Measurements from ENCODE around the gene TMEM101. TPM values are rescaled to one million over a fixed set of nuclear protein-coding genes. Genes with fewer than 3 reads are reported as not detected.

Gene TMEM101
- 113 and 138 TPM in 2 replicates for total RNA-seq

DNA sequence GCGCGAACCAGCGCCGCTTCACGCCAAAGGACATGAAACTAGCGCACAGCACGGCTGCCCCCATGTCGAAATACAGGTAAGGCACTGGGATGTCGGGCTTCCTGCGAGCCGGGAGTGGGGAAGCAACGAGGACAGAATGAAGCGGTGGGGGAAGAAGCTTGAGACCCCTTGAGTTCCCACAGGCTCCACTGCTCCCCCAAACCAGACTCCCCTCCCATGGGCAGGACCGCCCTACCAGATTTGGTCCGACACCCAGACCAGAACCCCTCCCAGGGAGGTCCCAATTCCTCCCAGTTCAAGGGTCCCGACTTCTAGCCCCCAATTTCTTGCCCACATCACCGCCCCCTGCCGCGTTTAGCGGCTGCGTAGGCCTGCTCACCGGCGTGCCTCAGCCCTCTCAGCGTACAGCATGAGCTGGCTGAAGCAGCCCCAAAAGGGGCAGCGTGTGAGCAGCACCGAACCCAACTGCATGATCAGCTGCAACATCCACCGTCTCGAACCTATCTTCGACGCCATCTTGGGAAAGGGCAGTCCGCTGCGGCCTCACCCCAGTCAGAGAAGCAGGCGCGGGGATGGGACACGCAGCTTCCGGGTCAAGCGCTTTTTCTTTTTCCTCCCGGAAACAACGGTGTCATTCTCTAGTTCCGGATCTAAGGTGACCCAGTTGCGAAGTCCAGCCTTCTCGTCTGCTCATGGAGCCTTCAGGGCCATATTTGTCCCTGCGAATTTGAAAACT is at the start of gene TMEM101:
TMEM101 (minus strand) TSS at position 527 of the 736 bp plus-strand sequence; CDS start at position 516, 11 bp downstream.

DNA sequence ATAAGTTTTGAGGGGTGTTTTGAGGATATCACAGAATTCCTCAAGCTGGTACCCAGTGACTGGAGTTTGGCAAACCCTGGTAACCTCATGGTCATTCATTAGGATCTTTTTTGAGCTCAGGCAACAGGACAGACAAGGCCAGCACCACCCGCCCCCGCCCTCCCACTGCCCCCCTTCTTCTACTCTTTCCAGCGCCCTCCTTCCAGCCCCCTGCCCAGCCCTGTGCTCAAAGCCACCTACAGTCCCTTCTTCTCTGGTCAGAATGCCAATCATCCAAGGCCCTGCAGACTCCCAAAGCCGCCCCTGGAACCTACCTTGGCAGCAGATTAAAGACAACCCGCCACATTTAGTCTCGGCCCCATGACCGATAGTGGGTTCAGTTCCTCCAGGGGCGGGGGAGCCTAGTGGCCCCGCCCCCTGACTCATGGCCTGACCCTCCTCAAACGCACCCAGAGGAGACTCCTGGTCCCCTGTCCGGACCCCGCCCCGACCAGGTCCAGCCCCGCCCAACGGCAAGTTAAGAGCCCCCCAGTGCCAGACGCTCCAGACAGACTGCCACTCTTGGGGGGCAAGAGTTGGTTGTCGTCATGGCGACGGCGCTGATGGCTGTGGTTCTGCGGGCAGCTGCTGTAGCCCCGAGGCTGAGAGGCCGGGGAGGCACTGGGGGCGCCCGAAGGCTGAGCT is 10.5 kb downstream of the TMEM101 start, which contains the start of gene NAGS:
NAGS (plus strand) TSS at position 546 of the 684 bp plus-strand sequence; CDS start at position 588, 42 bp downstream.

Other genes starting within 250 kb of the TMEM101 start
- 29.8 and 37.2 TPM in 2 replicates for gene DUSP3, start 236.0 kb downstream of the TMEM101 start, total RNA-seq
- not detected in 2 replicates for gene CFAP97D1, start 234.5 kb downstream of the TMEM101 start, total RNA-seq
- gene MPP3, start 181.8 kb downstream of the TMEM101 start, total RNA-seq, result 6.3 and 8.5 TPM in 2 replicates
- not detected in 2 replicates for gene CD300LG, start 167.8 kb downstream of the TMEM101 start, total RNA-seq
- gene MPP2, start 107.4 kb downstream of the TMEM101 start, total RNA-seq, result 3.6 and 5.8 TPM in 2 replicates
- gene PPY, start 72.5 kb downstream of the TMEM101 start, total RNA-seq, result not detected in 2 replicates
- 0.16 TPM in 1 of 2 replicates, not detected in the other for gene PYY, start 61.0 kb downstream of the TMEM101 start, total RNA-seq
- gene NAGS, start 10.3 kb downstream of the TMEM101 start, total RNA-seq, result 2.2 and 3.5 TPM in 2 replicates
- gene LSM12, start 51.7 kb upstream of the TMEM101 start, total RNA-seq, result 13.7 and 17.0 TPM in 2 replicates
- gene G6PC3, start 55.8 kb upstream of the TMEM101 start, total RNA-seq, result 17.7 and 29.9 TPM in 2 replicates
- 44.6 and 69.4 TPM in 2 replicates for gene HDAC5, start 108.7 kb upstream of the TMEM101 start, total RNA-seq
- gene HROB, start 127.0 kb upstream of the TMEM101 start, total RNA-seq, result 0.43 and 0.63 TPM in 2 replicates
- gene ASB16, start 155.7 kb upstream of the TMEM101 start, total RNA-seq, result 0.16 TPM in 1 of 2 replicates, not detected in the other
- gene TMUB2, start 172.0 kb upstream of the TMEM101 start, total RNA-seq, result 24.9 and 31.0 TPM in 2 replicates
- gene ATXN7L3, start 184.9 kb upstream of the TMEM101 start, total RNA-seq, result 23.3 and 23.5 TPM in 2 replicates
- gene UBTF, start 204.7 kb upstream of the TMEM101 start, total RNA-seq, result 46.3 and 63.4 TPM in 2 replicates

Measured in bronchial smooth muscle cell (primary cell).